Gastrocnemius medialis (tissue), 4 donors: Measurements from ENCODE around the gene DPP4. TPM values are rescaled to one million over a fixed set of nuclear protein-coding genes. Genes with fewer than 3 reads are reported as not detected.
A peak's percentile ranks its signal among the peaks of the same experiment; 100 is the strongest.

Experiments
- ATAC-seq, 2 donors: fragments of 150-250 bp; one replicate each; pipeline ENCODE4 v1.9.1; 2016
- DNase-seq, 2 donors: peaks; one replicate each; pipeline ENCODE4 v3.0.0-alpha.2; 2019
- H3K27ac ChIP-seq, 4 donors: fragments of 200-600 bp; sonication (generic); 1 replicate in 1 of 4; 2 replicates in 3 of 4; pipeline ENCODE4 v1.5.1; 2016 to 2018; ENCODE audit warnings: mild to moderate bottlenecking in 2 of 4, moderate library complexity in 1 of 4
- H3K27me3 ChIP-seq, 3 donors: fragments of 200-600 bp; sonication (generic) in 2 of 3; 1 replicate in 1 of 3; 2 replicates in 2 of 3; pipeline versions ENCODE4 v1.5.1 to v1.6.0; 2016 to 2019; ENCODE audit warnings: mild to moderate bottlenecking in 1 of 3, moderate library complexity in 1 of 3
- H3K36me3 ChIP-seq, 2 donors: fragments of 200-600 bp; sonication (generic) in 1 of 2; one replicate each; pipeline ENCODE4 v1.5.1; 2017 to 2018
- H3K4me1 ChIP-seq, 2 donors: fragments of 200-600 bp; sonication (generic) in 1 of 2; one replicate each; pipeline ENCODE4 v1.5.1; 2016 to 2017; ENCODE audit warnings: mild to moderate bottlenecking in 2 of 2
- H3K4me3 ChIP-seq, 4 donors: fragments of 200-600 bp; sonication (generic) in 3 of 4; 1 replicate in 1 of 4; 2 replicates in 3 of 4; pipeline ENCODE4 v1.5.1; 2016 to 2019; ENCODE audit warnings: mild to moderate bottlenecking in 2 of 4
- H3K9me3 ChIP-seq, 3 donors: fragments of 200-600 bp; sonication (generic) in 2 of 3; 1 replicate in 1 of 3; 2 replicates in 2 of 3; pipeline ENCODE4 v1.5.1; 2016 to 2019
- CTCF ChIP-seq, 5 experiments: fragments of 450-650 bp in 3 of 5; fragments of 200-600 bp in 2 of 5; sonication (generic) in 2 of 5; IDR thresholded peaks in 4 of 5; conservative IDR thresholded peaks in 1 of 5; 1 replicate in 4 of 5; 2 replicates in 1 of 5; pipeline ENCODE4 v1.5.1; 2016 to 2019; ENCODE audit warnings: antibody characterized with exemption in 5 of 5, mild to moderate bottlenecking in 3 of 5, moderate library complexity in 3 of 5
- POLR2A ChIP-seq, 2 donors: fragments of 450-650 bp; IDR thresholded peaks; one replicate each; pipeline ENCODE4 v1.6.1; 2017; ENCODE audit warnings: antibody characterized with exemption in 2 of 2, mild to moderate bottlenecking in 2 of 2, moderate library complexity in 2 of 2
- in situ Hi-C, 4 donors: fragments of 200-750 bp; cut with MboI; loops; one replicate each; pipeline versions ENCODE4 v1.15.0 to v1.8.0; 2017; ENCODE audit warnings: low sequenced_read_pairs in 4 of 4
- intact Hi-C: fragments of 100-400 bp; cut with DNase I; formaldehyde crosslinking; loops from one replicate; pipeline ENCODE4 v1.15.1; 2023; ENCODE audit warnings: low total_unique reads
- total RNA-seq, 4 donors: library from RNA; depleted of rRNA; stranded (reverse); fragments of >200 nt; gene quantifications; one replicate each; pipeline versions ENCODE4 v1.1.0 to v1.2.3, GENCODE V29; 2016

Gene DPP4
- total RNA-seq, 4 donors from 2014 or later: 2.2 to 7.9 (median 3.7) TPM

GRCh38 chr2:162099836-162100235, 25.8 kb upstream of the DPP4 start:
- intact Hi-C loops: no loop called here
- no peak for DNase-seq
- H3K9me3 ChIP-seq: no peaks in the 10 kb centered on the region
- TF ChIP-seq CTCF (IDR thresholded peaks at IDR 0.05 in 4 of 5, conservative IDR thresholded peaks at IDR 0.05 in 1 of 5): no peak
- TF ChIP-seq POLR2A (IDR thresholded peaks at IDR 0.05): no peak
- no peak for ATAC-seq
- no peak overlapping the region for H3K27ac ChIP-seq
- in situ Hi-C loops: no loop called here
- H3K4me1 ChIP-seq: no peaks in the 10 kb centered on the region
- H3K27me3 ChIP-seq: no peaks in the 10 kb centered on the region
- no peak overlapping the region for H3K4me3 ChIP-seq
- H3K36me3 ChIP-seq: no peaks in the 10 kb centered on the region

GRCh38 chr2:162092658-162093556, 18.9 kb upstream of the DPP4 start:
- intact Hi-C loops (no loop called here), in situ Hi-C loops (no loop called here)
- Histone ChIP-seq H3K27ac (peak overlapping the region; percentile 27 to 51 (median 44)), H3K27me3 (no peaks in the 10 kb centered on the region), H3K4me1 (peaks cover 0 to 9% of the 10 kb centered on the region in 2 donors), H3K36me3 (no peaks in the 10 kb centered on the region), H3K9me3 (no peaks in the 10 kb centered on the region), H3K4me3 (no peak overlapping the region)
- TF ChIP-seq CTCF (IDR thresholded peaks at IDR 0.05 in 4 of 5, conservative IDR thresholded peaks at IDR 0.05 in 1 of 5) (no peak), POLR2A (IDR thresholded peaks at IDR 0.05) (peak in 1 of 2 donors; percentile 8)
- ATAC-seq (peak; percentile 76 to 85), DNase-seq (peak; percentile 50 to 68)

- ATAC-seq (no peak), DNase-seq (no peak)
- H3K4me1 ChIP-seq: peaks cover 0 to 9% of the 10 kb centered on the region in 2 donors
- H3K27me3 ChIP-seq: no peaks in the 10 kb centered on the region
- TF ChIP-seq CTCF (IDR thresholded peaks at IDR 0.05 in 4 of 5, conservative IDR thresholded peaks at IDR 0.05 in 1 of 5): no peak
- in situ Hi-C loops (no loop called here), intact Hi-C loops (no loop called here)
- no peaks in the 10 kb centered on the region for H3K36me3 ChIP-seq
- no peak overlapping the region for H3K4me3 ChIP-seq
- H3K9me3 ChIP-seq: no peaks in the 10 kb centered on the region
- H3K27ac ChIP-seq: peak overlapping the region in 1 of 4 donors; percentile 43
Observed at GRCh38 chr2:162092008-162092390, 18.0 kb upstream of the DPP4 start.

- ATAC-seq (no peak), DNase-seq (no peak)
- Histone ChIP-seq H3K4me1 (peaks cover 0 to 9% of the 10 kb centered on the region in 2 donors), H3K36me3 (no peaks in the 10 kb centered on the region), H3K4me3 (no peak overlapping the region), H3K9me3 (no peaks in the 10 kb centered on the region), H3K27ac (no peak overlapping the region), H3K27me3 (no peaks in the 10 kb centered on the region)
- in situ Hi-C loops: no loop called here
- TF ChIP-seq POLR2A (IDR thresholded peaks at IDR 0.05): no peak
- no peak for TF ChIP-seq CTCF (IDR thresholded peaks at IDR 0.05 in 4 of 5, conservative IDR thresholded peaks at IDR 0.05 in 1 of 5)
- intact Hi-C loops: no loop called here
Observed at GRCh38 chr2:162091325-162092007, 17.5 kb upstream of the DPP4 start.
